GM10248 (cell line): ENCODE measurements around the gene HEXD.

ENCODE experiments used
- CTCF ChIA-PET: fragments of 300-600 bp; sonication (Branson Sonifier 250); formaldehyde crosslinking; extraction: SDS; loops from one replicate; lab custom pipeline; 2021; ENCODE audit warnings: antibody characterized with exemption; lab: Yijun Ruan, JAX
- POLR2A ChIA-PET: fragments of 350-650 bp; sonication (Branson Sonifier 250); formaldehyde crosslinking; extraction: SDS; loops from one replicate; lab custom pipeline; 2020; ENCODE audit warnings: antibody characterized with exemption; lab: Yijun Ruan, JAX
- DNase-seq: peaks from one replicate; pipeline ENCODE4 v3.0.0; 2012; ENCODE audit errors: extremely low spot score
- TF ChIP-seq, protein P1 (sequence below): IDR thresholded peaks from 2 replicates; pipeline ENCODE4 v1.5.1; 2012; ENCODE audit warnings: mild to moderate bottlenecking, low read depth; ENCODE audit errors: extremely low read depth, missing control alignments, control extremely low read depth

Gene HEXD

DNA sequence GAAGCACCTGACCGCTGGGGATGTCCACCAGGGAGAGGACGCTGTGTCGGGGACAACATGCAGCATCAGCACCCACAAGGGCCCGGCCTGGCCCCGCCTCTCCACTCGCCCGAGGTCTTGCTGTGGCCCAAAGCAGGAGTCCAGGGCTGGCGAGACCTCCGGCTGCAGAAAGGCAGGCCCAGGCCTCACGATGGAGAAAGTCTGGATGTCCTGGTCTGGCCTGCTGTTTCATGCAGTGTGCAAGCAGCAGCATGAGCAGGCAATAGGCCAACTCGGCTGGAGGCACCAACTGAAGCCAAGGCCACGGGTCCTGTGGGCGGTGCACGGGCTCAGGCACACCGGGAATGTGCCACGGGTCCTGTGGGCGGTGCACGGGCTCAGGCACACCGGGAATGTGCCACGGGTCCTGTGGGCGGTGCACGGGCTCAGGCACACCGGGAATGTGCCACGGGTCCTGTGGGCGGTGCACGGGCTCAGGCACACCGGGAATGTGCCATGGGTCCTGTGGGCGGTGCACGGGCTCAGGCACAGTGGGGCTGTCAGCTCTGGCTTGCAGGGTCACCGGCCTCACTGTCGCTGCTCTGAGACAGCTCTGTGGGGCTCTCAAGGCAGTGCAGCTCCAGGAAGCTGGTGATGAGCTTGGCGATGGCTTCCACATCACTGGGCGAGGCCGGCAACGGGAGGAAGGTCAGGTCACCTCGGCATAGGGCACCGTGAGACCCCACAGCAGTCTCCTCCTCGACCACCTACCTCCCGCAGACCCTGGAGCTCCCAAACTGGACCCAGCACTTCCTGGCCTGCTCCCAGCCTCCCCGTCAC is 25.5 kb downstream of the HEXD start:
- DNase-seq: no peak
- POLR2A ChIA-PET: no interaction called here
- CTCF ChIA-PET: interaction anchor here (1.4 to 2.8 kb wide), 2 partner anchors 19 to 110 kb away, joined by 3 to 12 read pairs; no protein-coding TSS in a partner anchor
- TF ChIP-seq, protein P1, sequence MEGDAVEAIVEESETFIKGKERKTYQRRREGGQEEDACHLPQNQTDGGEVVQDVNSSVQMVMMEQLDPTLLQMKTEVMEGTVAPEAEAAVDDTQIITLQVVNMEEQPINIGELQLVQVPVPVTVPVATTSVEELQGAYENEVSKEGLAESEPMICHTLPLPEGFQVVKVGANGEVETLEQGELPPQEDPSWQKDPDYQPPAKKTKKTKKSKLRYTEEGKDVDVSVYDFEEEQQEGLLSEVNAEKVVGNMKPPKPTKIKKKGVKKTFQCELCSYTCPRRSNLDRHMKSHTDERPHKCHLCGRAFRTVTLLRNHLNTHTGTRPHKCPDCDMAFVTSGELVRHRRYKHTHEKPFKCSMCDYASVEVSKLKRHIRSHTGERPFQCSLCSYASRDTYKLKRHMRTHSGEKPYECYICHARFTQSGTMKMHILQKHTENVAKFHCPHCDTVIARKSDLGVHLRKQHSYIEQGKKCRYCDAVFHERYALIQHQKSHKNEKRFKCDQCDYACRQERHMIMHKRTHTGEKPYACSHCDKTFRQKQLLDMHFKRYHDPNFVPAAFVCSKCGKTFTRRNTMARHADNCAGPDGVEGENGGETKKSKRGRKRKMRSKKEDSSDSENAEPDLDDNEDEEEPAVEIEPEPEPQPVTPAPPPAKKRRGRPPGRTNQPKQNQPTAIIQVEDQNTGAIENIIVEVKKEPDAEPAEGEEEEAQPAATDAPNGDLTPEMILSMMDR: no peak

DNA sequence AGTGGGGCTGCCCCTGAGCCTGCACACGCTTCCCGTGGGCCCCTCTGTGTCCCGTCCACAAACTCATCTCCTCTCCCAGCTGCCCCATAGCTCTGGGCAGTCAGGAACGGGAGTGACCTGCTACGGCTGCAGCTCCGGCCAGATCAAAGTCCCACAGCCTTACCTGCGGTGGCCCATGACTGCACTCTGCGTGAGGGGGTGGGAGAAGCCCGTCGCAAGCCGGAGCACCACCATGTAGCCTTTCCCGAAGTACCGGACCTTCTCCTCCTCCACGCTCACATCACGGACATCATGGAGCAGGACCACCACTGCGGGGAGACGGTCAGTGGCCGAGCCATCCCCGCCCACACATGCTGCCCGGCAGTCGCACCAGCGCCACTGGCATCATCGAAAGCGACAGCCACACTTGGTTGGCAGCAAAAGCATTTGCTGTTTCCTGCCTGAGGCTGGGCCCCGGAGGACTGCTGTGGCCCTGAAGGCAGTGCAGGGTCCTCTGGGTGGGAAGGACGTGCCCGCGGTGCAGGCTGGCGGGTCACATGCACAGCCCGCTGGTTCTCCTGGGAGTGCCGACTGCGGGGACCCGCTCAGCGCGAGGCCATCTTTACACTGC is 26.2 kb downstream of the HEXD start:
- CTCF ChIA-PET: interaction anchor here (2.8 kb wide), 1 partner anchor 19 kb away, joined by 12 read pairs; no protein-coding TSS in a partner anchor
- TF ChIP-seq, protein P1: no peak
- POLR2A ChIA-PET: no interaction called here
- no peak for DNase-seq

DNA sequence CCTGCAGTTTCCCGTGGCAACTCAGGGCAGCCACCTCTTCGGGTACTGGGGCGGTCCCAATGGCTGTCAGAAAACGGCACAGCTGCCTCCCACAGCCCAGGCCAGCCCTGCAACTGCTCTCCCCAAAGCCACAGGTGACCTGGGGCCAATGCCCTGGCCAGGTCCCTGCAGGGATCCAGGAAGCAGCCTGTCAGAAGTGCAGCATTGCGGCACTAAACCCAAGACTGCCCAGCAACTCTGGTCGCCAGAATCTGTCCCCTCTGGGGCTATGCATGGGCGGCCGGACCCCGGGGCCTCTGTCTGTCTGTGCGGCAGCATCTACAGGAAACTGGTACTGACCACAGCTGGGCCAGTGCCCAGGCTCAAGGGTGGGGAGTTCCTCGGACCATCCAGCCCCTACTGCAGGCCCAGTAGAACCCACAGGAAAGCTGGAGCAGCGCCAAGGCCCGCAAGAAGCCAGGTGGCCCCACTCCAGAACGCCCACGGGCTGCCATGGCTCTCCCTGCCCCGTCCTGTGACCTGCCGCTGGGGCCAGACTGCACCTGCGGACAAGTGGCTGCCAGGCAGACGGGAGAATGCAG is 26.9 kb downstream of the HEXD start:
- DNase-seq: no peak
- CTCF ChIA-PET: interaction anchor here (1.0 kb wide), 1 partner anchor 83 kb away, joined by 3 read pairs; no protein-coding TSS in a partner anchor
- TF ChIP-seq, protein P1: no peak
- POLR2A ChIA-PET: no interaction called here

DNA sequence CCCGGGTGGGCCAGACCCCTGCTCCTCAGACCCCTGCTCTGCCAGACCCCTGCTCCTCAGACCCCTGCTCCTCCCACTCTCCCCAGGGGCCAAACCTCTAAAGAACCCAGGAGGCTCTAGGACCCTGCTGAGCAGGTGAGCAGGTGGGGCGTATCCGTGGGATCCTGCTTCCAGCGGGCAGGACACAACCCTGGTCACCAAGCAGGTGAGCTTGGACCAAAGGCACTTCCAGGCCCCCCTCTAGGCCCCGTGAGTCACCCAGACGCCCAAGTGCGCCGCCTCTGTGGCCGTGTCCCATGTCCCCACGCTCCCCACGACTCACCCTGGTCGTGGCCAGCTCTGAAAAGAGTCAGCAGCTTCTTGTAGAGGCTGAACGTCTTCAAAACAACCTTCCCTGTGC is 27.4 kb downstream of the HEXD start:
- TF ChIP-seq, protein P1: no peak
- POLR2A ChIA-PET: no interaction called here
- DNase-seq: no peak
- CTCF ChIA-PET: interaction anchor here (1.0 kb wide), 1 partner anchor 83 kb away, joined by 3 read pairs; no protein-coding TSS in a partner anchor

DNA sequence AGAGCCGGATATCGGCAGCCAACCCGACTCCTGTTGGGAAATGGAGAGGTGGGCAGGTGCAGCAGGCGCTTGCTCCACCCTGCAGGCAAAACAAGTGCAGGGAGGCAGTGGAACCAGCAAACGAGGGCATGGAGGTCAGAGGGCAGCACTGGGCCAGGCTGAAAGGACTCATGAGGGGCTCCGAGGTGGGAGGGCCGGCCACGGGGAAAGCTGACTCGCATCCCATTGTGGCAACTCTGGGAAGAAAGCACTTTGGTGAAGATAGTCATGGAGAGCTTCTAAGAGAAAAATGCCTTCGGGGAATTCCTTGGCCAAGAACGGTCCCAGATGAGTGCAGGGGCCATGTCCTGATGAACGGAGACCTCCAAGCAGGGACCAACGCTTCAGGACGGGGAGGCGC is 28.0 kb downstream of the HEXD start:
- DNase-seq: no peak
- TF ChIP-seq, protein P1: no peak
- POLR2A ChIA-PET: no interaction called here
- CTCF ChIA-PET: interaction anchor here (0.8 to 1.0 kb wide), 2 partner anchors 26 to 84 kb away, joined by 3 to 5 read pairs; no protein-coding TSS in a partner anchor

DNA sequence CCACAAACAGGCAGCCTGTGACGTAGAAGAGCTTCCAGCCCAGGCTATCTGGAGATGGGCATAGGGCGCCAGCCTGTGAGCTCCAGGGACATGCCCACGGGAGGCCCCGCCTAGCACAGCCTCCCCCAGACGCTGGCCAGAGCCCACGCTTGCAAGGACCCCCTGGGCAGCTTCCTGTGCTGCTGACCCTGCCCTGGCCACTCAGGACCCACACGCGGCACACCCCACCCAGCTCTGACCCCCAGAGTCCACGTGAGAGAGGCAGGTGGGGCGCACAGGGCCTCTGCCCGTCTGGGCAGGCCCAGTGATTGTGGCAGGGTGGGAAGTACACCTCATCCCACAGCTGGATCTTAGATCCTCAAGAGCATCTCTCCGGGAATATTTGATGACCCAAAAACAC is 28.5 kb downstream of the HEXD start:
- CTCF ChIA-PET: interaction anchor here (0.8 kb wide), 1 partner anchor 27 kb away, joined by 5 read pairs; no protein-coding TSS in a partner anchor
- POLR2A ChIA-PET: no interaction called here

More for the DNA sequence above, 28.5 kb downstream of the HEXD start:
- no peak for DNase-seq
- TF ChIP-seq, protein P1: no peak
